CD8-positive, alpha-beta memory T cell (primary cell): ENCODE results near the gene APPL2. TPM values are rescaled to one million over a fixed set of nuclear protein-coding genes. Genes with fewer than 3 reads are reported as not detected.

ENCODE experiments used
- CTCF ChIA-PET: fragments of 350-600 bp; sonication (Branson Sonifier 250); formaldehyde crosslinking; loops from one replicate; lab custom pipeline; 2021; ENCODE audit warnings: antibody characterized with exemption; lab: Charles Lee
- POLR2A ChIA-PET: fragments of 350-600 bp; sonication (Branson Sonifier 250); formaldehyde crosslinking; loops from one replicate; lab custom pipeline; 2021; ENCODE audit warnings: antibody characterized with exemption; lab: Charles Lee
- DNase-seq, 5 donors: peaks; one replicate each; pipeline versions ENCODE4 v3.0.0 to v3.0.0-alpha.2; 2020 to 2022; ENCODE audit warnings: mixed read lengths in 1 of 5
- H3K27ac ChIP-seq: one replicate; pipeline ENCODE4 v1.7.0; 2013; ENCODE audit warnings: low read depth, mild to moderate bottlenecking, low read length, moderate library complexity
- H3K27me3 ChIP-seq: 2 replicates; pipeline ENCODE4 v1.7.0; 2013; ENCODE audit warnings: low read length, mild to moderate bottlenecking; ENCODE audit not compliant: insufficient read depth, poor library complexity, severe bottlenecking
- H3K36me3 ChIP-seq: 2 replicates; pipeline ENCODE4 v1.7.0; 2013; ENCODE audit warnings: mild to moderate bottlenecking, low read length, moderate library complexity; ENCODE audit not compliant: insufficient read depth
- H3K4me1 ChIP-seq: 2 replicates; pipeline ENCODE4 v1.7.0; 2013; ENCODE audit warnings: mild to moderate bottlenecking, low read length, moderate library complexity; ENCODE audit not compliant: insufficient read depth
- H3K4me3 ChIP-seq: 2 replicates; pipeline ENCODE4 v1.7.0; 2013; ENCODE audit warnings: mild to moderate bottlenecking, low read length
- H3K9me3 ChIP-seq: 2 replicates; pipeline ENCODE4 v1.7.0; 2013; ENCODE audit warnings: mild to moderate bottlenecking, low read length
- H3K27ac Mint-ChIP-seq, 8 donors: one replicate each; pipeline ENCODE4 v1.8.0; 2020 to 2021; ENCODE audit warnings: mixed read lengths in 8 of 8, mild to moderate bottlenecking in 6 of 8, inconsistent platforms in 3 of 8, moderate library complexity in 3 of 8
- H3K27me3 Mint-ChIP-seq, 2 donors: one replicate each; pipeline ENCODE4 v1.8.0; 2020 to 2021; ENCODE audit warnings: mixed read lengths in 2 of 2, mild to moderate bottlenecking in 1 of 2, moderate library complexity in 1 of 2
- H3K36me3 Mint-ChIP-seq, 3 donors: one replicate each; pipeline ENCODE4 v1.8.0; 2020 to 2021; ENCODE audit warnings: mixed read lengths in 3 of 3, inconsistent platforms in 1 of 3, mild to moderate bottlenecking in 1 of 3
- H3K4me1 Mint-ChIP-seq, 3 donors: one replicate each; pipeline ENCODE4 v1.8.0; 2020 to 2021; ENCODE audit warnings: mixed read lengths in 3 of 3, inconsistent platforms in 1 of 3, mild to moderate bottlenecking in 1 of 3
- H3K4me3 Mint-ChIP-seq, 7 donors: one replicate each; pipeline ENCODE4 v1.8.0; 2020 to 2021; ENCODE audit warnings: mixed read lengths in 7 of 7, mild to moderate bottlenecking in 6 of 7, moderate library complexity in 4 of 7, inconsistent platforms in 2 of 7
- H3K9me3 Mint-ChIP-seq, 5 donors: one replicate each; pipeline ENCODE4 v1.8.0; 2020 to 2022; ENCODE audit warnings: mixed read lengths in 5 of 5, mild to moderate bottlenecking in 3 of 5, moderate library complexity in 2 of 5, inconsistent platforms in 1 of 5
- polyA plus RNA-seq: library from polyadenylated mRNA; unstranded; fragments of 300-500 nt; fragmentation: Illumina TruSeq; gene quantifications from one replicate; pipeline ENCODE4 v1.2.3, GENCODE V29; 2021
- total RNA-seq, 2 experiments: library from RNA; stranded (reverse); gene quantifications; one replicate each; pipeline ENCODE4 v1.2.3, GENCODE V29; 2021

APPL2 gene
- total and polyA plus RNA-seq, 3 experiments from 2014 or later: 14.4 to 18.6 (median 14.9) TPM

DNA sequence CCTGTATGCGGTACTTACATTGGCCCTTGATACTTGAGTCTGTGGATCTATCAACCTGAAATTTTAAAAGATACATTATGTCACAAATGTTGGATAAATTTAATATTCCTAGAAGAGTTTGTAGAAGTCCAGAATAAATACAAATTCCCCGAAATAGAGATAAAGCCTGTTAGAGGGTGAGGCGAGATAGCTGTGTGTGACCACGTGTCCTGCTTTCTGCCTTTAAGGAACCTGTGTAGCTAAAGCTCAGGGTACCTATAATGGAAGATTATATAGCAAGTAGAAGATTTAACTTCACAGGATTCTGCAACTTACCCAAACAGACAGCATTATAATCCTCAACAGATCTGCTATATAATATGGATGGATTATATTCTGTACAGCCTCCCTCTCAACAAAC, 58.8 kb downstream of the APPL2 start:
- Mint-ChIP-seq H3K4me1 (peaks cover 6 to 17% (median 8%) of the 10 kb centered on the region in 3 donors), H3K36me3 (peaks cover 15 to 66% (median 30%) of the 10 kb centered on the region in 3 donors), H3K4me3 (no peak overlapping the region), H3K27me3 (no peaks in the 10 kb centered on the region), H3K9me3 (peaks cover 0 to 7% (median 5%) of the 10 kb centered on the region in 5 donors), H3K27ac (peak overlapping the region in 2 of 8 donors; percentile 10 to 43)
- Histone ChIP-seq H3K4me3 (no peak overlapping the region), H3K27me3 (no peaks in the 10 kb centered on the region), H3K27ac (no peak overlapping the region), H3K4me1 (no peaks in the 10 kb centered on the region), H3K36me3 (peaks cover 8% of the 10 kb centered on the region), H3K9me3 (no peaks in the 10 kb centered on the region)
- POLR2A ChIA-PET: no interaction called here
- CTCF ChIA-PET: no interaction called here
- DNase-seq: no peak

DNA sequence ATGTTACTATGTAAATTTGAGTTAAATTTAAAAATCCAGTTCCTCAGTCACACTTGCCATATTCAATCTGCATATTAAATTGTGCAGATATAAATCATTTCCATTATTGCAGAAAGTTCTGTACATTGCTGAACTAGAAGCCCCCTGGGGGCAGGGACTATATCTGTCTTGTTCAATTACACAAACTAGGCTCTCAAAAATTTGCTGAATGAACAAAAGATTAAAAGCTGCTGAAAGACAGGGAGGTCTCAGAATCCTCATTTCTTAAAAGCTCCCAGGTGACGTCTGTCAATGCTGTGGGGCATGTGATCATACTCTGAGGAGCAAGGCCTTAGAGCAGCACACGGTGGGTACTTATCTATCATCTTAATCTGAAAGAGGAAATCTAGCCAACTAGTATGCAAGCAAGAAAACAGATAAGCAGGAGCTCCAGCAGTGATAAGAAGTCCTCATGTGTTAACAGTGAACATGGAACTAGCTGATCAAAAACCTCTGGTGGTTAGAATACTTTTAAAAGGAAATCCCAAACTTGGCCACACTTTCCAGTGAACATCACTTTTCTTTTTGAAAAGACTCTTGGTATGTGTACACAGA, 60.5 kb downstream of the APPL2 start:
- Histone ChIP-seq H3K4me3 (no peak overlapping the region), H3K9me3 (no peaks in the 10 kb centered on the region), H3K4me1 (no peaks in the 10 kb centered on the region), H3K27ac (no peak overlapping the region), H3K27me3 (no peaks in the 10 kb centered on the region), H3K36me3 (peaks cover 8% of the 10 kb centered on the region)
- CTCF ChIA-PET: no interaction called here
- no peak for DNase-seq
- Mint-ChIP-seq H3K4me1 (peaks cover 3 to 13% (median 8%) of the 10 kb centered on the region in 3 donors), H3K27ac (peak overlapping the region in 5 of 8 donors; percentile 5 to 90 (median 67)), H3K4me3 (no peak overlapping the region), H3K36me3 (peaks cover 11 to 63% (median 13%) of the 10 kb centered on the region in 3 donors), H3K27me3 (no peaks in the 10 kb centered on the region), H3K9me3 (peaks cover 0 to 6% (median 3%) of the 10 kb centered on the region in 5 donors)
- POLR2A ChIA-PET: no interaction called here

DNA sequence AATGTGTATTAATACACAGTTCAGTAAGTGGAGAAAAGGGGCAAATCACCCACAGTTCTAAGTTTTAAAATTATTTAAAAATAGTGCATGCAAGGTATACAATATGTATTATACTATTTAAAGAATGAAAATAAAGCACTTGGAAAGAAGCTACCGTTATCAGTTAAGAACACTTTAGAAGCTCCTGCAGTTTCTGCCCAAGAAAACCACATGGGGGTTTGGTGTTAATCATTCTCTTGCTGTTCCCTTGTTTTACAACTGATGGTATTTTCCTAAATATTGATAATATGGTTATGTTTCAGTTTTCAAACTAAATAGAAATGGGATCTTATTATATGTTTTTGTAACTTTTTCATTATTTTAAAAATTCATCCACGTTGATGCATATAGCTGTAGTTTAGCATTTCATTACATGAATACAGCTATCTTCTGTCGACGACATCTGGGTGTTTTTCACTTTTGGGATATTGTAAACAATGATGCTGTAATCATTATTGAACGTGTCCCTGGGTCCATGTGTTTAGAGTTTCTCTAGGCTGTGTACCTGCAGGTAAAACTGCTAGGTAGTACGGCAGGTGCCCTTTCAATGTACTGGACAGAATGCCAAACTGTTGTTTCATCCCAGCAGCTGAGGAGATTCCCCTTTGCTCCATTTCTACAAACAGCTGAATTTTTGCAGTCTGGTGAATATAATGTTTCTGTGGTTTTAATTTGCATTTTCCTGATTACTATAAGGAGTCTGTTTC, 64.1 kb downstream of the APPL2 start:
- Mint-ChIP-seq H3K4me1 (peaks cover 3 to 13% (median 8%) of the 10 kb centered on the region in 3 donors), H3K9me3 (no peaks in the 10 kb centered on the region), H3K27me3 (no peaks in the 10 kb centered on the region), H3K27ac (peak overlapping the region in 7 of 8 donors; percentile 14 to 85 (median 54)), H3K36me3 (peaks cover 0 to 76% (median 15%) of the 10 kb centered on the region in 3 donors), H3K4me3 (no peak overlapping the region)
- ChIA-PET CTCF (no interaction called here), POLR2A (no interaction called here)
- H3K27me3 ChIP-seq: no peaks in the 10 kb centered on the region
- H3K4me1 ChIP-seq: no peaks in the 10 kb centered on the region
- H3K9me3 ChIP-seq: no peaks in the 10 kb centered on the region
- no peak for DNase-seq
- no peak overlapping the region for H3K27ac ChIP-seq
- peaks cover 12% of the 10 kb centered on the region for H3K36me3 ChIP-seq
- no peak overlapping the region for H3K4me3 ChIP-seq

GRCh38 chr12:105170139-105170538, 65.8 kb downstream of the APPL2 start:
- Mint-ChIP-seq H3K36me3 (peaks cover 0 to 72% (median 11%) of the 10 kb centered on the region in 3 donors), H3K9me3 (no peaks in the 10 kb centered on the region), H3K27ac (peak overlapping the region in 2 of 8 donors; percentile 52 to 85), H3K4me3 (no peak overlapping the region), H3K27me3 (no peaks in the 10 kb centered on the region), H3K4me1 (peaks cover 0 to 6% (median 3%) of the 10 kb centered on the region in 3 donors)
- H3K9me3 ChIP-seq: no peaks in the 10 kb centered on the region
- H3K36me3 ChIP-seq: peaks cover 14% of the 10 kb centered on the region
- no peaks in the 10 kb centered on the region for H3K27me3 ChIP-seq
- POLR2A ChIA-PET: no interaction called here
- H3K4me3 ChIP-seq: no peak overlapping the region
- no peak overlapping the region for H3K27ac ChIP-seq
- H3K4me1 ChIP-seq: no peaks in the 10 kb centered on the region
- DNase-seq: no peak
- CTCF ChIA-PET: no interaction called here

GRCh38 chr12:105168006-105168405, 68.0 kb downstream of the APPL2 start:
- H3K9me3 ChIP-seq: no peaks in the 10 kb centered on the region
- no peak overlapping the region for H3K4me3 ChIP-seq
- no peak for DNase-seq
- H3K4me1 ChIP-seq: no peaks in the 10 kb centered on the region
- no peak overlapping the region for H3K27ac ChIP-seq
- peak overlapping the region in 1 of 8 donors; percentile 17 for H3K27ac Mint-ChIP-seq
- peaks cover 0 to 6% (median 3%) of the 10 kb centered on the region in 3 donors for H3K4me1 Mint-ChIP-seq
- H3K4me3 Mint-ChIP-seq: no peak overlapping the region
- H3K36me3 Mint-ChIP-seq: peaks cover 0 to 74% (median 15%) of the 10 kb centered on the region in 3 donors
- CTCF ChIA-PET: no interaction called here
- no peaks in the 10 kb centered on the region for H3K9me3 Mint-ChIP-seq
- peaks cover 21% of the 10 kb centered on the region for H3K36me3 ChIP-seq
- POLR2A ChIA-PET: no interaction called here
- H3K27me3 Mint-ChIP-seq: no peaks in the 10 kb centered on the region
- no peaks in the 10 kb centered on the region for H3K27me3 ChIP-seq

DNA sequence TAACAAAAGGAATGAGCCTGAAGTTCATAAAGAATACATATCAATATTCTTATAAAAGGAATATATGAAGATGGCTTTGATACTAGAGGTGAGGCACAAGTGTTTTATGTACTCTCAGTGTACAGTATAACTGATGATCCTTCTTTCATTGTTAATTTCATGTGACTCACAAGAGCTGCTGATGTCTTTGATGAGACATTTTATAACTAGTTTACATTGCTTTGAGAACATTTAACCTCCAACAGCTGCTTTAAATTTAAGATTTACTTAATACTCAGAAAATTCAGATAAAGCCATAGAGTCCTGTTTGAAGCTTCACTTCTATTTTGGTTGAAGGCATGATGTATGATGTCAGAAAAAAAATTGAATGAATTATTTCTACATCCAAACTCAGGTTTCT, 68.6 kb downstream of the APPL2 start:
- H3K4me3 ChIP-seq: no peak overlapping the region
- no peaks in the 10 kb centered on the region for H3K9me3 Mint-ChIP-seq
- no peaks in the 10 kb centered on the region for H3K27me3 Mint-ChIP-seq
- CTCF ChIA-PET: no interaction called here
- H3K27ac Mint-ChIP-seq: peak overlapping the region in 1 of 8 donors; percentile 26
- H3K4me1 Mint-ChIP-seq: peaks cover 0 to 4% (median 1%) of the 10 kb centered on the region in 3 donors
- peaks cover 21% of the 10 kb centered on the region for H3K36me3 ChIP-seq
- H3K9me3 ChIP-seq: no peaks in the 10 kb centered on the region
- H3K27ac ChIP-seq: no peak overlapping the region
- H3K36me3 Mint-ChIP-seq: peaks cover under 1 to 73% (median 15%) of the 10 kb centered on the region in 3 donors
- H3K4me1 ChIP-seq: no peaks in the 10 kb centered on the region
- H3K27me3 ChIP-seq: no peaks in the 10 kb centered on the region
- DNase-seq: no peak
- H3K4me3 Mint-ChIP-seq: no peak overlapping the region
- POLR2A ChIA-PET: no interaction called here

- ChIA-PET CTCF (interaction anchor here (1.1 kb wide), 1 partner anchor 9 kb away, joined by 3 read pairs; no protein-coding TSS in a partner anchor), POLR2A (no interaction called here)
- H3K9me3 Mint-ChIP-seq: no peaks in the 10 kb centered on the region
- peaks cover 6 to 74% (median 15%) of the 10 kb centered on the region in 3 donors for H3K36me3 Mint-ChIP-seq
- Histone ChIP-seq H3K27me3 (no peaks in the 10 kb centered on the region), H3K9me3 (no peaks in the 10 kb centered on the region), H3K4me1 (no peaks in the 10 kb centered on the region), H3K36me3 (peaks cover 25% of the 10 kb centered on the region), H3K4me3 (no peak overlapping the region), H3K27ac (no peak overlapping the region)
- no peaks in the 10 kb centered on the region for H3K27me3 Mint-ChIP-seq
- no peak overlapping the region for H3K4me3 Mint-ChIP-seq
- no peak for DNase-seq
- H3K27ac Mint-ChIP-seq: peak overlapping the region in 2 of 8 donors; percentile 25 to 38
- no peaks in the 10 kb centered on the region for H3K4me1 Mint-ChIP-seq
These were observed 69.2 kb downstream of the APPL2 start for GRCh38 chr12:105166736-105167135.

- POLR2A ChIA-PET: no interaction called here
- H3K36me3 Mint-ChIP-seq: peaks cover 6 to 73% (median 13%) of the 10 kb centered on the region in 3 donors
These were observed 71.9 kb downstream of the APPL2 start for GRCh38 chr12:105164068-105164467.

More at GRCh38 chr12:105164068-105164467, 71.9 kb downstream of the APPL2 start:
- Histone ChIP-seq H3K4me1 (no peaks in the 10 kb centered on the region), H3K27ac (no peak overlapping the region), H3K27me3 (no peaks in the 10 kb centered on the region), H3K4me3 (no peak overlapping the region), H3K9me3 (no peaks in the 10 kb centered on the region), H3K36me3 (peaks cover 26% of the 10 kb centered on the region)
- no peak for DNase-seq
- no peaks in the 10 kb centered on the region for H3K9me3 Mint-ChIP-seq
- no peak overlapping the region for H3K4me3 Mint-ChIP-seq
- peaks cover 0 to 2% (median 0%) of the 10 kb centered on the region in 3 donors for H3K4me1 Mint-ChIP-seq
- peak overlapping the region in 2 of 8 donors; percentile 19 to 26 for H3K27ac Mint-ChIP-seq
- CTCF ChIA-PET: no interaction called here
- H3K27me3 Mint-ChIP-seq: no peaks in the 10 kb centered on the region
